DOHH2 (cell line): Measurements from ENCODE around the gene PCLO.

Experiments
- H3F3A ChIP-seq: fragments of 200-600 bp; sonication (generic), shearing (Covaris generic); 2 replicates; pipeline ENCODE4 v1.6.0; 2016; ENCODE audit warnings: antibody characterized with exemption, mild to moderate bottlenecking; ENCODE audit not compliant: control insufficient read depth, insufficient read depth
- H3K27ac ChIP-seq: fragments of 200-600 bp; sonication (generic); 2 replicates; pipeline ENCODE4 v1.5.1; 2014; ENCODE audit warnings: low read depth, mild to moderate bottlenecking, low read length, moderate library complexity
- H3K27me3 ChIP-seq: fragments of 200-600 bp; sonication (generic); 2 replicates; pipeline ENCODE4 v1.6.1; 2014; ENCODE audit warnings: mild to moderate bottlenecking, low read length, mixed read lengths; ENCODE audit not compliant: control insufficient read depth
- H3K36me3 ChIP-seq: fragments of 200-600 bp; sonication (generic); 2 replicates; pipeline ENCODE4 v1.6.1; 2014; ENCODE audit warnings: mild to moderate bottlenecking, low read length, moderate library complexity, mixed read lengths; ENCODE audit not compliant: control insufficient read depth
- H3K4me1 ChIP-seq: fragments of 200-600 bp; sonication (generic); 2 replicates; pipeline ENCODE4 v1.6.1; 2014; ENCODE audit warnings: mild to moderate bottlenecking, low read length, mixed read lengths; ENCODE audit not compliant: control insufficient read depth
- H3K4me2 ChIP-seq: fragments of 200-600 bp; sonication (generic); 2 replicates; pipeline ENCODE4 v1.6.0; 2014; ENCODE audit warnings: mild to moderate bottlenecking, low read length, moderate library complexity
- H3K4me3 ChIP-seq: fragments of 200-600 bp; sonication (generic); 2 replicates; pipeline ENCODE4 v1.5.1; 2014; ENCODE audit warnings: mild to moderate bottlenecking, low read length, mixed read lengths
- H3K79me2 ChIP-seq: fragments of 200-600 bp; sonication (generic); 2 replicates; pipeline ENCODE4 v1.6.1; 2014; ENCODE audit warnings: mild to moderate bottlenecking, low read length, mixed read lengths; ENCODE audit not compliant: control insufficient read depth
- H3K9me2 ChIP-seq: fragments of 200-600 bp; sonication (generic); replicated peaks from 2 replicates; pipeline ENCODE4 v1.6.1; 2014; ENCODE audit warnings: mild to moderate bottlenecking, low read length, mixed read lengths; ENCODE audit not compliant: control insufficient read depth
- H3K9me3 ChIP-seq: fragments of 200-600 bp; sonication (generic); 2 replicates; pipeline ENCODE4 v1.6.1; 2014; ENCODE audit warnings: antibody characterized with exemption, low read length, mixed read lengths; ENCODE audit not compliant: control insufficient read depth, insufficient read depth
- H4K20me1 ChIP-seq: fragments of 200-600 bp; sonication (generic); 2 replicates; pipeline ENCODE4 v1.6.0; 2014; ENCODE audit warnings: low read depth, mild to moderate bottlenecking, antibody characterized with exemption, low read length, moderate library complexity; ENCODE audit not compliant: control insufficient read depth, insufficient read depth
- CTCF ChIP-seq: fragments of 200-600 bp; sonication (generic); IDR thresholded peaks from one replicate; pipeline ENCODE4 v1.5.1; 2014; ENCODE audit warnings: antibody characterized with exemption, mild to moderate bottlenecking, low read depth, low read length; ENCODE audit not compliant: poor library complexity, severe bottlenecking
- EZH2phosphoT487 ChIP-seq: fragments of 200-600 bp; sonication (generic); IDR thresholded peaks from 2 replicates; pipeline ENCODE4 v1.6.1; 2017; ENCODE audit warnings: borderline replicate concordance, mild to moderate bottlenecking, antibody characterized with exemption, low read length, moderate library complexity, mixed read lengths

Gene PCLO

GRCh38 chr7:83060218-83060617 is 102.5 kb downstream of the PCLO start:
- no peaks in the 10 kb centered on the region for H4K20me1 ChIP-seq
- no peaks in the 10 kb centered on the region for H3K27me3 ChIP-seq
- H3K9me3 ChIP-seq = no peaks in the 10 kb centered on the region
- no peak overlapping the region for H3K27ac ChIP-seq
- no peaks in the 10 kb centered on the region for H3K36me3 ChIP-seq
- H3K4me2 ChIP-seq = no peak overlapping the region
- no peaks in the 10 kb centered on the region for H3F3A ChIP-seq
- no peaks in the 10 kb centered on the region for H3K79me2 ChIP-seq
- H3K9me2 ChIP-seq = no peaks in the 10 kb centered on the region
- H3K4me3 ChIP-seq = no peak overlapping the region
- H3K4me1 ChIP-seq = no peaks in the 10 kb centered on the region
- TF ChIP-seq EZH2phosphoT487 (no peak), CTCF (no peak)

GRCh38 chr7:83058667-83059066 is 104.0 kb downstream of the PCLO start:
- H3K4me3 ChIP-seq = no peak overlapping the region
- H3K36me3 ChIP-seq = no peaks in the 10 kb centered on the region
- no peaks in the 10 kb centered on the region for H4K20me1 ChIP-seq
- H3F3A ChIP-seq = no peaks in the 10 kb centered on the region
- no peaks in the 10 kb centered on the region for H3K4me1 ChIP-seq
- H3K27ac ChIP-seq = no peak overlapping the region
- no peak overlapping the region for H3K4me2 ChIP-seq
- no peaks in the 10 kb centered on the region for H3K9me3 ChIP-seq
- no peaks in the 10 kb centered on the region for H3K79me2 ChIP-seq
- H3K9me2 ChIP-seq = no peaks in the 10 kb centered on the region
- TF ChIP-seq CTCF (no peak), EZH2phosphoT487 (no peak)
- no peaks in the 10 kb centered on the region for H3K27me3 ChIP-seq

DNA sequence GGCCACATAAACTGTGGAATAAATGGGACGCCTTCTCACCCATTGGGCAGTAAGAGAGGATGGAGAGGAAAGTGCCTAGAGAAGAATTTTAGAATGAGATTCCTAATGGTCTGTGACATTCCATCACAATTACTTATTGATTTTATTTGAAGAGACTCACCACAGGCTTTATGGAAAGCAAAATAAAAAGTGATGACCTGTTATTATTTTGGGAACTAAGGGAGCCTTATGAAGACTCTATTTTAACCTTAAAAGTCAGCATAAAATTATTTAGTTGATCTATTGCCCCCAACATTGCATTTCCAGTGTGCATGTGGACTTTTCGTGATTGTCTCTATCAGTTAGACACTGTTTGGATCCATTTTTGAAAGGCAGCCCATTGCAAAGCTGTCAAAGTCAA is 107.5 kb downstream of the PCLO start:
- Histone ChIP-seq H3K9me3 (no peaks in the 10 kb centered on the region), H4K20me1 (no peaks in the 10 kb centered on the region), H3K4me1 (no peaks in the 10 kb centered on the region), H3K79me2 (no peaks in the 10 kb centered on the region), H3K27me3 (no peaks in the 10 kb centered on the region), H3F3A (no peaks in the 10 kb centered on the region), H3K4me2 (no peak overlapping the region), H3K36me3 (no peaks in the 10 kb centered on the region), H3K27ac (no peak overlapping the region), H3K9me2 (no peaks in the 10 kb centered on the region), H3K4me3 (no peak overlapping the region)
- TF ChIP-seq EZH2phosphoT487 = no peak
- TF ChIP-seq CTCF = no peak

GRCh38 chr7:83054472-83054871 is 108.2 kb downstream of the PCLO start:
- TF ChIP-seq CTCF (no peak), EZH2phosphoT487 (no peak)
- Histone ChIP-seq H3K4me3 (no peak overlapping the region), H3K9me2 (no peaks in the 10 kb centered on the region), H3K27ac (no peak overlapping the region), H3K36me3 (no peaks in the 10 kb centered on the region), H4K20me1 (no peaks in the 10 kb centered on the region), H3F3A (no peaks in the 10 kb centered on the region), H3K4me1 (no peaks in the 10 kb centered on the region), H3K79me2 (no peaks in the 10 kb centered on the region), H3K4me2 (no peak overlapping the region), H3K9me3 (no peaks in the 10 kb centered on the region), H3K27me3 (no peaks in the 10 kb centered on the region)
